ENCODE data around the gene ARHGAP22. TPM values are rescaled to one million over a fixed set of nuclear protein-coding genes. Genes with fewer than 3 reads are reported as not detected.

Gene ARHGAP22
- total RNA-seq, 1 donor from 2014 or later, result 6.2 TPM

- peaks cover 3% of the 10 kb centered on the region for H3K36me3 Mint-ChIP-seq (ENCODE audit: low read depth, unreplicated experiment)
- Histone ChIP-seq H3K4me1 (ENCODE audit: insufficient read depth, low read length) (peaks cover 57% of the 10 kb centered on the region), H3K27me3 (ENCODE audit: insufficient read depth, low read length) (no peaks in the 10 kb centered on the region), H3K36me3 (ENCODE audit: insufficient read depth, low read length) (no peaks in the 10 kb centered on the region), H3K9me3 (ENCODE audit: insufficient read depth, low read depth, low read length) (no peaks in the 10 kb centered on the region), H3K4me3 (ENCODE audit: insufficient read depth, low read depth, low read length) (peak overlapping the region; percentile 90), H3K4me2 (ENCODE audit: low read length) (peak overlapping the region; percentile 90), H3K79me2 (ENCODE audit: insufficient read depth, low read length) (peaks cover 56% of the 10 kb centered on the region), H4K20me1 (ENCODE audit: insufficient read depth, low read length) (peaks cover 32% of the 10 kb centered on the region), H2AFZ (ENCODE audit: low read depth, low read length) (peak overlapping the region; percentile 88), H3K9ac (ENCODE audit: low read length) (peak overlapping the region; percentile 83), H3K27ac (ENCODE audit: low read depth, low read length) (peak overlapping the region; percentile 60)
- TF ChIP-seq EZH2 (IDR thresholded peaks at IDR 0.05; ENCODE audit: insufficient read depth, low read length) (no peak), CTCF (IDR thresholded peaks at IDR 0.05; ENCODE audit: insufficient read depth, low read depth, low read length) (no peak)
- DNase-seq (ENCODE audit: low read depth) (no peak), FAIRE-seq (no peak)
- peaks cover 11% of the 10 kb centered on the region for H3K27me3 Mint-ChIP-seq (ENCODE audit: low read depth, unreplicated experiment)
- H3K4me3 Mint-ChIP-seq (ENCODE audit: unreplicated experiment), result peak overlapping the region; percentile 82
- no peak overlapping the region for H3K27ac Mint-ChIP-seq (ENCODE audit: unreplicated experiment)
- H3K4me1 Mint-ChIP-seq (ENCODE audit: low read depth, unreplicated experiment), result peaks cover 23% of the 10 kb centered on the region
- peaks cover 3% of the 10 kb centered on the region for H3K9me3 Mint-ChIP-seq (ENCODE audit: unreplicated experiment)
These were observed 558 bp downstream of the ARHGAP22 start for GRCh38 chr10:48604039-48604990.

- H2AFZ ChIP-seq (ENCODE audit: low read depth, low read length), result no peak overlapping the region
- no peaks in the 10 kb centered on the region for H3K9me3 ChIP-seq (ENCODE audit: insufficient read depth, low read depth, low read length)
- Mint-ChIP-seq H3K4me3 (ENCODE audit: unreplicated experiment) (peak overlapping the region; percentile 82), H3K36me3 (ENCODE audit: low read depth, unreplicated experiment) (peaks cover 4% of the 10 kb centered on the region), H3K27me3 (ENCODE audit: low read depth, unreplicated experiment) (peaks cover 18% of the 10 kb centered on the region), H3K4me1 (ENCODE audit: low read depth, unreplicated experiment) (peaks cover 23% of the 10 kb centered on the region), H3K27ac (ENCODE audit: unreplicated experiment) (no peak overlapping the region), H3K9me3 (ENCODE audit: unreplicated experiment) (peaks cover 3% of the 10 kb centered on the region)
- H3K9ac ChIP-seq (ENCODE audit: low read length), result peak overlapping the region; percentile 83
- H3K36me3 ChIP-seq (ENCODE audit: insufficient read depth, low read length), result peaks cover 3% of the 10 kb centered on the region
- H3K4me1 ChIP-seq (ENCODE audit: insufficient read depth, low read length), result peaks cover 57% of the 10 kb centered on the region
- peaks cover 40% of the 10 kb centered on the region for H4K20me1 ChIP-seq (ENCODE audit: insufficient read depth, low read length)
- peak overlapping the region; percentile 90 for H3K4me2 ChIP-seq (ENCODE audit: low read length)
- DNase-seq (ENCODE audit: low read depth) (no peak), FAIRE-seq (no peak)
- no peaks in the 10 kb centered on the region for H3K27me3 ChIP-seq (ENCODE audit: insufficient read depth, low read length)
- TF ChIP-seq CTCF (IDR thresholded peaks at IDR 0.05; ENCODE audit: insufficient read depth, low read depth, low read length), result no peak
- TF ChIP-seq EZH2 (IDR thresholded peaks at IDR 0.05; ENCODE audit: insufficient read depth, low read length), result no peak
- H3K79me2 ChIP-seq (ENCODE audit: insufficient read depth, low read length), result peaks cover 64% of the 10 kb centered on the region
- H3K4me3 ChIP-seq (ENCODE audit: insufficient read depth, low read depth, low read length), result peak overlapping the region; percentile 90
- peak overlapping the region; percentile 60 for H3K27ac ChIP-seq (ENCODE audit: low read depth, low read length)
These were observed 1.3 kb downstream of the ARHGAP22 start for GRCh38 chr10:48603421-48604038.

Measured in astrocyte (in vitro differentiated cells and primary cell).